K562 (cell line): ENCODE measurements around the gene TBC1D26. TPM values are rescaled to one million over a fixed set of nuclear protein-coding genes. Genes with fewer than 3 reads are reported as not detected.

ENCODE experiments used
- AFF1 ChIP-seq, 2 experiments: fragments of 450-650 bp; IDR thresholded peaks; 2 replicates each; pipeline ENCODE4 v1.6.1; 2018; ENCODE audit warnings: mild to moderate bottlenecking in 2 of 2, low read depth in 1 of 2; ENCODE audit not compliant: partially characterized antibody in 2 of 2
- CREM ChIP-seq: IDR thresholded peaks from 2 replicates; pipeline ENCODE4 v1.6.1; 2014; ENCODE audit warnings: antibody characterized with exemption, low read depth
- CXXC5 ChIP-seq: fragments of 250-450 bp; sonication (Bioruptor Pico); IDR thresholded peaks from 2 replicates; pipeline ENCODE4 v1.8.0; 2022; ENCODE audit warnings: inconsistent platforms, mild to moderate bottlenecking, moderate library complexity
- L3MBTL2 ChIP-seq: fragments of 450-650 bp; IDR thresholded peaks from 2 replicates; pipeline ENCODE4 v1.6.1; 2016; ENCODE audit warnings: mild to moderate bottlenecking, moderate library complexity
- MGA ChIP-seq: fragments of 450-650 bp; IDR thresholded peaks from 2 replicates; pipeline ENCODE4 v1.6.1; 2016; ENCODE audit warnings: mild to moderate bottlenecking, moderate library complexity
- USF2 ChIP-seq: sonication (generic); formaldehyde crosslinking; IDR thresholded peaks from 2 replicates; pipeline ENCODE4 v1.5.0; 2020; ENCODE audit warnings: missing genetic modification reagents
- ZBTB17 ChIP-seq: fragments of 450-650 bp; formaldehyde crosslinking; IDR thresholded peaks from 2 replicates; pipeline ENCODE4 v1.4.0; 2020; ENCODE audit warnings: mild to moderate bottlenecking
- polyA plus RNA-seq, 8 experiments: library from polyadenylated mRNA; depleted of rRNA in 4 of 8; stranded (reverse) in 5 of 8; unstranded in 3 of 8; fragments of >200 nt; fragmentation: Nextera tagmentation in 2 of 8; fragmentation: Illumina TruSeq in 1 of 8; extraction: Ambion mirVana in 2 of 8; extraction: Trizol in 1 of 8; gene quantifications; 2 replicates each; pipeline versions ENCODE4 v1.2.1 to v1.2.3, GENCODE V29; 2011 to 2014; ENCODE audit warnings: inconsistent platforms in 1 of 8, missing spikeins in 1 of 8
- total RNA-seq, 7 experiments: library from RNA; depleted of rRNA in 6 of 7; stranded (reverse); fragments of >200 nt in 6 of 7; fragmentation: Illumina TruSeq in 2 of 7; extraction: Trizol in 2 of 7; gene quantifications; 2 replicates each; pipeline versions ENCODE4 v1.2.1 to v1.2.3, GENCODE V29; 2011 to 2021; ENCODE audit warnings: low replicate concordance in 1 of 7

The TBC1D26 gene
- total and polyA plus RNA-seq, 9 of the 15 experiments (the other 6 are each of a cell fraction or from before 2014, with no cell fraction given): 0.08 TPM; not detected in 8

- TF ChIP-seq MGA (peak; percentile 22; the same call in 1 of the 2 replicates), CREM (peak; percentile 53; the same call in 1 of the 2 replicates), ZBTB17 (CRISPR knock-in tag) (peak; percentile 79), L3MBTL2 (peak; percentile 51; the same call in 1 of the 2 replicates), USF2 (CRISPR knock-in tag) (0 out of 2 replicates have a peak, but pooled peaks have one; percentile 28), CXXC5 (CRISPR knock-in tag) (peak; percentile 79), AFF1 (IDR thresholded peaks at IDR 0.05; ENCODE audit: low read depth in 1 of 2, partially characterized antibody in 2 of 2) (peak in 1 of 2 experiments; percentile 89)
Measured at GRCh38 chr17:15699413-15699924, 32.6 kb upstream of the TBC1D26 start, which contains the start of gene ZNF286A (continued).
